Lower lobe of right lung (tissue), 2 donors: Measurements from ENCODE around the gene OR2V1. TPM values are rescaled to one million over a fixed set of nuclear protein-coding genes. Genes with fewer than 3 reads are reported as not detected.
"Not testable (repeated sequence)": the region's sequence is repeated elsewhere in the genome, so short reads cannot be mapped to it uniquely, and the experiment has no call there.

Experiments
- ATAC-seq, 2 donors: fragments of 200-7000 bp; cut with Tn5 transposase; one replicate each; pipeline ENCODE4 v1.9.1; 2020 to 2022; ENCODE audit warnings: mild to moderate bottlenecking in 2 of 2, moderate library complexity in 2 of 2
- DNase-seq: peaks from one replicate; pipeline ENCODE4 v3.0.0-alpha.2; 2020
- H3K27ac ChIP-seq: fragments of 200-600 bp; one replicate; pipeline ENCODE4 v1.8.0; 2022
- H3K27me3 ChIP-seq: fragments of 200-600 bp; one replicate; pipeline ENCODE4 v1.8.0; 2022; ENCODE audit warnings: low read depth
- H3K36me3 ChIP-seq: fragments of 200-600 bp; one replicate; pipeline ENCODE4 v1.8.0; 2022; ENCODE audit warnings: mild to moderate bottlenecking
- H3K4me1 ChIP-seq: fragments of 200-600 bp; one replicate; pipeline ENCODE4 v1.8.0; 2022
- H3K4me3 ChIP-seq: fragments of 200-600 bp; one replicate; pipeline ENCODE4 v1.8.0; 2022; ENCODE audit warnings: mild to moderate bottlenecking
- H3K9me3 ChIP-seq: fragments of 200-600 bp; one replicate; pipeline ENCODE4 v1.8.0; 2022
- intact Hi-C: fragments of 100-400 bp; cut with DNase I; formaldehyde crosslinking; loops from one replicate; pipeline ENCODE4 v1.11.0; 2022
- total RNA-seq: library from RNA; stranded (reverse); fragmentation: NEBNext Ultra II Directional; extraction: Animal tissue kit (Norgen Biotek cat#: 25700); gene quantifications from one replicate; pipeline ENCODE4 v1.2.1, GENCODE V29; 2021
- TF ChIP-seq, protein P1 (sequence below): fragments of 200-600 bp; IDR thresholded peaks from one replicate; pipeline ENCODE4 v1.8.0; 2022; ENCODE audit warnings: antibody characterized with exemption, mild to moderate bottlenecking
- donor health status: DM: no; HTN: yes; CAD: no; lungs with severe emphysema.

Gene OR2V1
- total RNA-seq, 1 donor from 2014 or later: not detected

DNA sequence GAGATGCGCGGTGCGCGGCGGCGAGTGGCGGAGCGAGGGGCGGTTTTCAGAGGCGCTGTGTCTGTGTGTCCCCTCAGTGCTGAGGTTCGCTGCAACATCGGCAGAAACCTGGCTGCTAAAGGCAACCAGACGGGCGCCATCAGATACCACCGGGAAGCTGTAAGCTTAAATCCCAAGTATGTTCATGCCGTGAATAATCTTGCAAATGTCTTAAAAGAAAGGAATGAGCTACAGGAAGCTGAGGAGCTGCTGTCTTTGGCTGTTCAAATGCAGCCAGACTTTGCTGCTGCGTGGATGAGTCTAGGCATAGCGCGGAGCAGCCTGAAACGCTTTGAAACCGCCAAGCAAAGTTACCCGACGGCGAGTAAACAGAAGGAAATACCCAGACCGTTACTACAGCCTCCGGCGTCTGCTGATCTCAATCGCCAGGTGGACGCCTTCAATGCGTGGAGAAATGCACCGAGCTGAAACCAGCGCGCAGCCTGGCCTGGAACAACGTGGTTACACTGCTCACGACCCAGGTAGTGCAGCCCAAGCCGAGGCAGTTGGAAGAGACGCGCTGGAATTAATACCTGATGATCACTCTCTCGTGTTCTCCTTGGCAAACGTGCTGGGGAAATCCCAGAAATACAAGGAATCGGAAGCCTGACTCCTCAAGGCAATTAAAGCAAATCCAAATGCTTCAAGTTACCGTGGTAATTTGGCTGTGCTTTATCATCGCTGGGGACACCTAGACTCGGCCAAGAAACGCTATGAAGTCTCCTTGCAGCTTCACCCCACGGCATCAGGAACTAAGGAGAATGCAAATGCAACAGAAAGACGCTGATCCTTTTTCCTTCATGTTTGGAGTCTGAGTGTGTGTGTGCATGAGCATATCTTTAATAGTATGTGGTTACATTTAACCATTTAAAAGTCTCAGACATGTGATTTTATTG is 15.9 kb downstream of the OR2V1 start:
- Histone ChIP-seq H3K9me3 (no peaks in the 10 kb centered on the region), H3K27ac (no peak overlapping the region), H3K27me3 (peaks cover 76% of the 10 kb centered on the region), H3K4me3 (no peak overlapping the region), H3K4me1 (no peaks in the 10 kb centered on the region), H3K36me3 (no peaks in the 10 kb centered on the region)
- intact Hi-C loops: no loop called here
- DNase-seq (no peak), ATAC-seq (peak in 1 of 2 donors; percentile 18)
- TF ChIP-seq, protein P1, sequence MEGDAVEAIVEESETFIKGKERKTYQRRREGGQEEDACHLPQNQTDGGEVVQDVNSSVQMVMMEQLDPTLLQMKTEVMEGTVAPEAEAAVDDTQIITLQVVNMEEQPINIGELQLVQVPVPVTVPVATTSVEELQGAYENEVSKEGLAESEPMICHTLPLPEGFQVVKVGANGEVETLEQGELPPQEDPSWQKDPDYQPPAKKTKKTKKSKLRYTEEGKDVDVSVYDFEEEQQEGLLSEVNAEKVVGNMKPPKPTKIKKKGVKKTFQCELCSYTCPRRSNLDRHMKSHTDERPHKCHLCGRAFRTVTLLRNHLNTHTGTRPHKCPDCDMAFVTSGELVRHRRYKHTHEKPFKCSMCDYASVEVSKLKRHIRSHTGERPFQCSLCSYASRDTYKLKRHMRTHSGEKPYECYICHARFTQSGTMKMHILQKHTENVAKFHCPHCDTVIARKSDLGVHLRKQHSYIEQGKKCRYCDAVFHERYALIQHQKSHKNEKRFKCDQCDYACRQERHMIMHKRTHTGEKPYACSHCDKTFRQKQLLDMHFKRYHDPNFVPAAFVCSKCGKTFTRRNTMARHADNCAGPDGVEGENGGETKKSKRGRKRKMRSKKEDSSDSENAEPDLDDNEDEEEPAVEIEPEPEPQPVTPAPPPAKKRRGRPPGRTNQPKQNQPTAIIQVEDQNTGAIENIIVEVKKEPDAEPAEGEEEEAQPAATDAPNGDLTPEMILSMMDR: no peak

DNA sequence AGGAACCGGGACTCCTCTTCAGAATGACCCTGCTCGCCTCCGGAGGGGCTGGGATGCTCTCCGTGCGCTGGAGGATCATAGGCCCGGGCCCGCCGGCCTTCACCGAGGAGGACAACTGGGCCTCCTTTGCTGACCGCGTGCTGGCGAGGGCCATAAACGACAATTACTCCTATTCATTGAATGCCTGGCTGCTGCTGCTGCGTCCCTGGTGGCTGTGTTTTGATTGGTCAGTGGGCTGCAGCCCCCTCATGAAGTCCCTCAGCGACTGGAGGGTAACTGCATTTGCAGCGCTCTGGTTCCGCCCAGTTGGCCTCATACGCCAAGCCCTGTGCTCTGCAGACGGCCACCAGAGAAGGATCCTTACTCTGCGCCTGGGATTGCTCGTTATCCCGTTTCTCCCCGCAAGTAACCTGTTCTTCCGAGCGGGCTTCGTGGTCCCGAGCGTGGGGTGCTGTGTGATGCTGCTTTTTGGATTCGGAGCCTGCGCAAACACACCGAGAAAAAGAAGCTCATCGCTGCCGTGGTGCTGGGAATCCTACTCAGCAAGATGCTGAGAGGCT is 16.6 kb downstream of the OR2V1 start:
- H3K9me3 ChIP-seq: no peaks in the 10 kb centered on the region
- intact Hi-C loops: no loop called here
- DNase-seq: no peak
- H3K36me3 ChIP-seq: no peaks in the 10 kb centered on the region
- H3K27ac ChIP-seq: no peak overlapping the region
- no peak overlapping the region for H3K4me3 ChIP-seq
- H3K27me3 ChIP-seq: peaks cover 84% of the 10 kb centered on the region
- no peaks in the 10 kb centered on the region for H3K4me1 ChIP-seq
- ATAC-seq: no peak
- TF ChIP-seq, protein P1: no peak

DNA sequence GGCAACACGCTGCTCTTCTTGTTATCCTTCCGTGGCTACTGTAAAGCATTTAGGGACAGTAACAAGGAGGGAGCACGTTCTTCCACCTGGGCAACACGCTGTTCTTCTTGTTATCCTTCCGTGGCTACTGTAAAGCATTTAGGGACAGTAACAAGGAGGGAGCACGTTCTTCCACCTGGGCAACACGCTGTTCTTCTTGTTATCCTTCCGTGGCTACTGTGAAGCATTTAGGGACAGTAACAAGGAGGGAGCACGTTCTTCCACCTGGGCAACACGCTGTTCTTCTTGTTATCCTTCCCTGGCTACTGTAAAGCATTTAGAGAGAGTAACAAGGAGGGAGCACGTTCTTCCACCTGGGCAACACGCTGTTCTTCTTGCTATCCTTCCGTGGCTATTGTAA is 17.4 kb downstream of the OR2V1 start:
- H3K36me3 ChIP-seq, ATAC-seq, intact Hi-C loops, H3K4me1 ChIP-seq, DNase-seq, H3K27ac ChIP-seq, H3K4me3 ChIP-seq, H3K9me3 ChIP-seq: not testable (repeated sequence)
- H3K27me3 ChIP-seq: peaks cover 86% of the 10 kb centered on the region

DNA sequence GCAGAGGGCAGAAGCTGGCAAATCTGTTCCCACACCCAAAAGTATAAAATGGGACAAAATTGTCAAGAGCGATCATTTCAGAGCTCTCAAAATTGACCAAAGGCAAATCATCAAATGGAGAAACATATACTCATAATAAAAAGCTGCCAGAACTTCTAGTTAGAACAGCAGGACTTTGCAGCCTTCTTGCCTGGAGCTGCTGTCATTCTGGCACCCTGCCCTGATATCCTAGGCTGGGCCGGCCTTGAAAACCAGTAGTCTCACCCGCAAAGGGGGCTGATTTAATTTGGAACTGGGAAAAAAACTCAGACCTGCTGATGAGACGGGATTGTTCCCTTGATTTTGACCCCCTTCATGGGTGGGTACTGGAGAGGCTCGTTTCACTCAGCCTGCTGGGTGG is 18.5 kb downstream of the OR2V1 start:
- DNase-seq: no peak
- peaks cover 89% of the 10 kb centered on the region for H3K27me3 ChIP-seq
- no peaks in the 10 kb centered on the region for H3K4me1 ChIP-seq
- TF ChIP-seq, protein P1: no peak
- intact Hi-C loops: no loop called here
- no peaks in the 10 kb centered on the region for H3K9me3 ChIP-seq
- H3K27ac ChIP-seq: no peak overlapping the region
- H3K36me3 ChIP-seq: no peaks in the 10 kb centered on the region
- H3K4me3 ChIP-seq: no peak overlapping the region
- no peak for ATAC-seq

DNA sequence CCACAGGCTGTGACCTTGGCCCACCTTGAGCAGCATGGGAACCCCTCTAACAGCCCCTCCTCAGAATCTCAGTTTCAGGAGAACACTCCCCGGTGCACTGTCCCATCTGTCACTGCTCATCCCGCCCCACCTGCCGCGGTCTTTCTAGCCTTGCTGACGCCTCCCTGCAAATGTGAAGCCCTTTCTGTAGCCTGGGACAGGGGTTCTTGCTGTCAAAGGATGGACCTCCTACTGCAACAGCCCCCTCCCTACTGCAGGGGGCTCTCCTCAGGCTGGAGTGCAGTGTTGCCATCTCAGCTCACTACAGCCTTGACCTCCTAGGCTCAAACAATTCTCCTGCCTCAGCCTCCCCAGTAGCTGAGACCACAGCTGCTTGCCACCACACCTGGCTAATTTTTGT is 20.0 kb downstream of the OR2V1 start:
- intact Hi-C loops: no loop called here
- H3K4me1 ChIP-seq: no peaks in the 10 kb centered on the region
- DNase-seq (no peak), ATAC-seq (no peak)
- H3K9me3 ChIP-seq: no peaks in the 10 kb centered on the region
- no peaks in the 10 kb centered on the region for H3K36me3 ChIP-seq
- TF ChIP-seq, protein P1: no peak
- no peak overlapping the region for H3K4me3 ChIP-seq
- no peak overlapping the region for H3K27ac ChIP-seq
- peaks cover 87% of the 10 kb centered on the region for H3K27me3 ChIP-seq

DNA sequence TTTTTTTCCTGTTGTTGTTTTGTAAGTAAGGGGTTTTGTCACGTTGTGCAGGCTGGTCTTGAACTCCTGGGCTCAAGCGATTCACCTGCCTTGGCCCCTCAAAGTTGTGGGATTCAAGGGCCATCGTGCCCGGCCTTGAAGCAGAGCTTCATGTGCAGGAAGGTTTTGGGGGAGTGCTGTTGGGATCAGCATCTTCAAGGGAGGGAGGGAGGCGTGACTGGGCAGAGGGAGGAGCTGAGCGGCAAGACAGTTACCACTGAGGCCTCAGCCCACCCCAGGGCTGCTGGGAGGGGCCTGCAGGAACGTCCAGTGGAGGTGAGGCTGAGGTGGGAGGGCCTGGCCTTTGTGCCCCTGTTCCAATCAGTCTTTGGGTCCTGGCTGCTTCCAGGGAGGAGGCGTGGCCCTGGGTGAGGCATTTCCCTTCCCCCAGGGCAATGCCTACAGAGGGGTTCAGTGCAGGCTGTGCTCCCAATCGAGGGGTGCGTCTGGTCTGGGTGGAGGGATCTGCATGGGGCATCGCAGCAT is 21.4 kb downstream of the OR2V1 start:
- Histone ChIP-seq H3K27ac (no peak overlapping the region), H3K4me3 (no peak overlapping the region), H3K36me3 (no peaks in the 10 kb centered on the region), H3K4me1 (no peaks in the 10 kb centered on the region), H3K9me3 (no peaks in the 10 kb centered on the region), H3K27me3 (peaks cover 84% of the 10 kb centered on the region)
- TF ChIP-seq, protein P1: no peak
- intact Hi-C loops: no loop called here
- ATAC-seq (no peak), DNase-seq (no peak)
